H9 (cell line): Measurements from ENCODE around the gene IRS2. TPM values are rescaled to one million over a fixed set of nuclear protein-coding genes. Genes with fewer than 3 reads are reported as not detected.

Experiments used
- DNase-seq: peaks from one replicate; pipeline ENCODE4 v3.0.0-alpha.2; 2017
- H2AFZ ChIP-seq: one replicate; pipeline ENCODE4 v1.6.1; 2013; ENCODE audit warnings: mild to moderate bottlenecking, low read length, control low read depth, moderate library complexity
- H2AK5ac ChIP-seq: 2 replicates; pipeline ENCODE4 v1.6.1; 2013; ENCODE audit warnings: low read length, control low read depth, mixed read lengths; ENCODE audit not compliant: insufficient read length
- H2BK120ac ChIP-seq: one replicate; pipeline ENCODE4 v1.6.1; 2013; ENCODE audit warnings: low read depth, mild to moderate bottlenecking, low read length, control low read depth, inconsistent platforms; ENCODE audit not compliant: poor library complexity, severe bottlenecking
- H2BK12ac ChIP-seq: 2 replicates; pipeline ENCODE4 v1.6.1; 2013; ENCODE audit warnings: low read length, control low read depth, mixed read lengths, low read depth; ENCODE audit not compliant: insufficient read length
- H2BK15ac ChIP-seq: 2 replicates; pipeline ENCODE4 v1.6.1; 2013; ENCODE audit warnings: low read depth, low read length, control low read depth
- H2BK20ac ChIP-seq: one replicate; pipeline ENCODE4 v1.6.1; 2013; ENCODE audit warnings: low read depth, mild to moderate bottlenecking, low read length, control low read depth, inconsistent platforms; ENCODE audit not compliant: poor library complexity, severe bottlenecking
- H2BK5ac ChIP-seq: 2 replicates; pipeline ENCODE4 v1.6.1; 2013; ENCODE audit warnings: low read length, control low read depth, mixed read lengths; ENCODE audit not compliant: insufficient read length
- H3K14ac ChIP-seq: 2 replicates; pipeline ENCODE4 v1.6.1; 2013; ENCODE audit warnings: low read length, control low read depth; ENCODE audit not compliant: insufficient read depth
- H3K18ac ChIP-seq: 2 replicates; pipeline ENCODE4 v1.6.1; 2013; ENCODE audit warnings: low read depth, mild to moderate bottlenecking, mixed read lengths, low read length, control low read depth; ENCODE audit not compliant: insufficient read length
- H3K23ac ChIP-seq: 2 replicates; pipeline ENCODE4 v1.6.1; 2013; ENCODE audit warnings: low read length, control low read depth, mixed read lengths, low read depth; ENCODE audit not compliant: insufficient read length
- H3K23me2 ChIP-seq: 2 replicates; pipeline ENCODE4 v1.6.1; 2013; ENCODE audit warnings: low read depth, mild to moderate bottlenecking, mixed read lengths, low read length, control low read depth; ENCODE audit not compliant: insufficient read length, poor library complexity, severe bottlenecking
- H3K27ac ChIP-seq: 2 replicates; pipeline ENCODE4 v1.5.1; 2013; ENCODE audit warnings: low read length, control low read depth, mixed read lengths, low read depth; ENCODE audit not compliant: insufficient read length
- H3K27me3 ChIP-seq: 2 replicates; pipeline ENCODE4 v1.6.1; 2013; ENCODE audit warnings: low read length, control low read depth, inconsistent platforms; ENCODE audit not compliant: insufficient read depth
- H3K4ac ChIP-seq: 2 replicates; pipeline ENCODE4 v1.6.1; 2013; ENCODE audit warnings: low read depth, mild to moderate bottlenecking, control low read depth, inconsistent platforms, low read length, moderate library complexity
- H3K4me1 ChIP-seq: 2 replicates; pipeline ENCODE4 v1.6.1; 2013; ENCODE audit warnings: low read length, control low read depth, inconsistent platforms; ENCODE audit not compliant: insufficient read depth
- H3K4me2 ChIP-seq: 2 replicates; pipeline ENCODE4 v1.6.1; 2013; ENCODE audit warnings: low read length, control low read depth, mixed read lengths; ENCODE audit not compliant: insufficient read length, insufficient read depth
- H3K56ac ChIP-seq: 2 replicates; pipeline ENCODE4 v1.6.1; 2013; ENCODE audit warnings: low read depth, mild to moderate bottlenecking, mixed read lengths, low read length, control low read depth; ENCODE audit not compliant: insufficient read length
- H3K79me1 ChIP-seq: 2 replicates; pipeline ENCODE4 v1.6.1; 2013; ENCODE audit warnings: low read depth, mild to moderate bottlenecking, moderate library complexity, low read length, control low read depth, inconsistent platforms; ENCODE audit not compliant: insufficient read depth, poor library complexity, severe bottlenecking
- H3K79me2 ChIP-seq: 2 replicates; pipeline ENCODE4 v1.6.1; 2013; ENCODE audit warnings: low read length, control low read depth, inconsistent platforms; ENCODE audit not compliant: insufficient read depth
- H3K9ac ChIP-seq: 2 replicates; pipeline ENCODE4 v1.6.1; 2013; ENCODE audit warnings: low read length, control low read depth, mixed read lengths; ENCODE audit not compliant: insufficient read length; ENCODE audit errors: extremely low read depth
- H3K9me3 ChIP-seq: one replicate; pipeline ENCODE4 v1.6.1; 2013; ENCODE audit warnings: low read depth, low read length, inconsistent platforms; ENCODE audit not compliant: control insufficient read depth
- H3T11ph ChIP-seq: one replicate; pipeline ENCODE4 v1.6.1; 2013; ENCODE audit warnings: mild to moderate bottlenecking, low read length, control low read depth, inconsistent platforms
- H4K20me1 ChIP-seq: one replicate; pipeline ENCODE4 v1.6.1; 2013; ENCODE audit not compliant: control insufficient read depth, insufficient read length, insufficient read depth
- H4K5ac ChIP-seq: 2 replicates; pipeline ENCODE4 v1.6.1; 2013; ENCODE audit warnings: low read depth, mild to moderate bottlenecking, mixed read lengths, low read length, control low read depth; ENCODE audit not compliant: insufficient read length
- H4K8ac ChIP-seq: replicated peaks from 2 replicates; pipeline ENCODE4 v1.6.1; 2013; ENCODE audit warnings: low read length, control low read depth, mixed read lengths, low read depth; ENCODE audit not compliant: insufficient read length
- H4K91ac ChIP-seq: 2 replicates; pipeline ENCODE4 v1.6.1; 2013; ENCODE audit warnings: low read depth, mild to moderate bottlenecking, moderate library complexity, mixed read lengths, low read length, control low read depth; ENCODE audit not compliant: insufficient read length
- H3K27ac Mint-ChIP-seq, 3 experiments: 2 replicates in 2 of 3; 3 replicates in 1 of 3; pipeline ENCODE4 v1.8.0; 2020 to 2021; ENCODE audit warnings: mixed read lengths in 3 of 3, mild to moderate bottlenecking in 1 of 3, moderate library complexity in 1 of 3
- H3K27me3 Mint-ChIP-seq: 2 replicates; pipeline ENCODE4 v1.8.0; 2021; ENCODE audit warnings: low read depth, mild to moderate bottlenecking, moderate library complexity, mixed read lengths
- H3K36me3 Mint-ChIP-seq, 3 experiments: 2 replicates in 2 of 3; 3 replicates in 1 of 3; pipeline ENCODE4 v1.8.0; 2020 to 2021; ENCODE audit warnings: low read depth in 3 of 3, mixed read lengths in 3 of 3; ENCODE audit not compliant: insufficient read depth in 1 of 3
- H3K4me1 Mint-ChIP-seq, 2 experiments: 2 replicates each; pipeline ENCODE4 v1.8.0; 2020; ENCODE audit warnings: mixed read lengths in 2 of 2
- H3K4me3 Mint-ChIP-seq, 2 experiments: 2 replicates in 1 of 2; 3 replicates in 1 of 2; pipeline ENCODE4 v1.8.0; 2020 to 2021; ENCODE audit warnings: mild to moderate bottlenecking in 2 of 2, mixed read lengths in 2 of 2, moderate library complexity in 1 of 2
- H3K9me3 Mint-ChIP-seq, 2 experiments: 2 replicates in 1 of 2; 3 replicates in 1 of 2; pipeline ENCODE4 v1.8.0; 2020; ENCODE audit warnings: mild to moderate bottlenecking in 2 of 2, mixed read lengths in 2 of 2, moderate library complexity in 1 of 2
- CTCF ChIP-seq: fragments of 200-600 bp; sonication (generic); conservative IDR thresholded peaks from 3 replicates; pipeline ENCODE4 v1.8.0; 2021; ENCODE audit warnings: antibody characterized with exemption, mild to moderate bottlenecking
- WGBS: extraction: QIAGEN DNeasy Blood & Tissue Kit; methylation state at CpG from one replicate; pipeline ENCODE4 v1.1.7; 2013; ENCODE audit warnings: missing lambda C conversion rate, low lambda C conversion rate, mixed read lengths; ENCODE audit not compliant: insufficient read length; ENCODE audit errors: extremely low coverage; 5-methylcytosine and 5-hydroxymethylcytosine counted together
- total RNA-seq: library from RNA; stranded (reverse); gene quantifications from 2 replicates; pipeline ENCODE4 v1.2.1, GENCODE V29; 2021

IRS2 gene
- total RNA-seq, 1 experiment from 2014 or later, result 10.1 TPM

- H3K27ac ChIP-seq, result no peak overlapping the region
- no peak overlapping the region for H3K23ac ChIP-seq
- no peaks in the 10 kb centered on the region for H3K23me2 ChIP-seq
- H2BK12ac ChIP-seq, result no peak overlapping the region
- no peak overlapping the region for H3K4me2 ChIP-seq
- H2BK20ac ChIP-seq, result no peak overlapping the region
- no peaks in the 10 kb centered on the region for H3K79me2 ChIP-seq
- H3K9ac ChIP-seq, result no peak overlapping the region
- H4K5ac ChIP-seq, result no peak overlapping the region
- no peak overlapping the region for H2BK15ac ChIP-seq
- peaks cover 3% of the 10 kb centered on the region for H3K27me3 Mint-ChIP-seq
- H3K56ac ChIP-seq, result no peak overlapping the region
- H3K4me3 Mint-ChIP-seq, result no peak overlapping the region
- H3K9me3 ChIP-seq, result no peaks in the 10 kb centered on the region
- H3K4ac ChIP-seq, result no peak overlapping the region
- H2BK120ac ChIP-seq, result no peak overlapping the region
- H3K27ac Mint-ChIP-seq, result no peak overlapping the region
- H3K9me3 Mint-ChIP-seq, result peaks cover 0 to 2% of the 10 kb centered on the region in 2 experiments; a peak in 1 of 5 replicates
- H2BK5ac ChIP-seq, result no peak overlapping the region
- no peak overlapping the region for H3T11ph ChIP-seq
- no peaks in the 10 kb centered on the region for H4K20me1 ChIP-seq
- peaks cover 25 to 36% of the 10 kb centered on the region in 2 experiments for H3K4me1 Mint-ChIP-seq
- no peak overlapping the region for H2AFZ ChIP-seq
- H3K27me3 ChIP-seq, result no peaks in the 10 kb centered on the region
- H4K91ac ChIP-seq, result no peak overlapping the region
- no peaks in the 10 kb centered on the region for H3K79me1 ChIP-seq
- DNase-seq, result no peak
- no peak overlapping the region for H3K18ac ChIP-seq
- no peaks in the 10 kb centered on the region for H3K36me3 Mint-ChIP-seq
- no peak for TF ChIP-seq CTCF
- no peak overlapping the region for H4K8ac ChIP-seq
- H2AK5ac ChIP-seq, result no peak overlapping the region
- H3K4me1 ChIP-seq, result no peaks in the 10 kb centered on the region
- no CpG with 5 or more reads among the region's 3 CpGs for WGBS
- no peak overlapping the region for H3K14ac ChIP-seq
Measured at GRCh38 chr13:109723046-109723445, 63.3 kb downstream of the IRS2 start.
